Panc1 (cell line): ENCODE results near the gene HDAC6. TPM values are rescaled to one million over a fixed set of nuclear protein-coding genes. Genes with fewer than 3 reads are reported as not detected.

Experiments
- ATAC-seq: fragments of 200-7000 bp; cut with Tn5 transposase; 2 replicates; pipeline ENCODE4 v1.9.1; 2020; ENCODE audit warnings: mild to moderate bottlenecking, moderate library complexity
- BruUV-seq: library from RNA; stranded (reverse); fragments of 400-500 nt; replicated peaks from 2 replicates; lab custom pipeline; 2021; lab: Mats Ljungman, UMichigan
- CTCF ChIA-PET: fragments of 300-600 bp; sonication (Branson Sonifier 250); formaldehyde crosslinking; loops from one replicate; lab custom pipeline; 2022; ENCODE audit warnings: antibody characterized with exemption; lab: Charles Lee
- POLR2A ChIA-PET: fragments of 300-600 bp; sonication (Branson Sonifier 250); formaldehyde crosslinking; loops from one replicate; lab custom pipeline; 2022; ENCODE audit warnings: antibody characterized with exemption; lab: Charles Lee
- DNase-seq: peaks from one replicate; pipeline ENCODE4 v3.0.0-alpha.2; 2010; ENCODE audit warnings: low read depth, low spot score
- H3K27ac ChIP-seq: 2 replicates; pipeline ENCODE4 v1.5.1; 2011; ENCODE audit warnings: mild to moderate bottlenecking, low read length, inconsistent platforms
- H3K27me3 ChIP-seq: fragments of 200-500 bp; sonication (Bioruptor generic); 2 replicates; pipeline ENCODE4 v1.6.0; 2014; ENCODE audit warnings: low read length, inconsistent platforms; ENCODE audit not compliant: control insufficient read depth, insufficient read depth
- H3K36me3 ChIP-seq: fragments of 200-500 bp; sonication (Bioruptor generic); 2 replicates; pipeline ENCODE4 v1.5.1; 2014; ENCODE audit warnings: inconsistent platforms, mild to moderate bottlenecking, low read length, moderate library complexity; ENCODE audit not compliant: control insufficient read depth, insufficient read depth
- H3K4me1 ChIP-seq: 2 replicates; pipeline ENCODE4 v1.5.1; 2011; ENCODE audit warnings: inconsistent platforms, mild to moderate bottlenecking, low read length, moderate library complexity; ENCODE audit not compliant: control insufficient read depth, insufficient read depth
- H3K4me3 ChIP-seq, 2 experiments: 2 replicates each; pipeline ENCODE4 v1.5.1; 2011 to 2012; ENCODE audit warnings: low read depth in 2 of 2, low read length in 2 of 2, mild to moderate bottlenecking in 2 of 2, inconsistent platforms in 1 of 2, moderate library complexity in 1 of 2
- H3K9me3 ChIP-seq: fragments of 200-500 bp; sonication (Bioruptor generic); 2 replicates; pipeline ENCODE4 v1.5.1; 2014; ENCODE audit warnings: low read depth, mild to moderate bottlenecking, inconsistent platforms, low read length, moderate library complexity; ENCODE audit not compliant: control insufficient read depth, insufficient read depth
- CTCF ChIP-seq: fragments of 450-650 bp; IDR thresholded peaks from 2 replicates; pipeline ENCODE4 v1.5.1; 2017; ENCODE audit warnings: mild to moderate bottlenecking
- POLR2AphosphoS5 ChIP-seq: IDR thresholded peaks from 2 replicates; pipeline ENCODE4 v1.6.1; 2012; ENCODE audit warnings: mild to moderate bottlenecking, low read depth, low read length, moderate library complexity
- REST ChIP-seq, 2 experiments: IDR thresholded peaks; 2 replicates each; pipeline ENCODE4 v1.6.1; 2011 to 2012; ENCODE audit warnings: low read depth in 2 of 2, control low read depth in 1 of 2, low read length in 1 of 2, mild to moderate bottlenecking in 1 of 2, moderate library complexity in 1 of 2; ENCODE audit not compliant: insufficient read depth in 1 of 2
- SIN3A ChIP-seq: IDR thresholded peaks from 2 replicates; pipeline ENCODE4 v1.6.1; 2012; ENCODE audit warnings: low read depth, mild to moderate bottlenecking, low read length, moderate library complexity, borderline replicate concordance; ENCODE audit not compliant: insufficient read depth
- TCF7L2 ChIP-seq: IDR thresholded peaks from 2 replicates; pipeline ENCODE4 v1.6.1; 2011; ENCODE audit warnings: mild to moderate bottlenecking, low read depth, low read length, inconsistent platforms
- in situ Hi-C: cut with HindIII; loops from 2 replicates; pipeline ENCODE4 v1.10.0; 2016; ENCODE audit warnings: low sequenced_read_pairs, low pct_unique_long_range_greater_than_20kb
- intact Hi-C: fragments of 100-400 bp; cut with micrococcal nuclease; formaldehyde crosslinking; loops from one replicate; pipeline ENCODE4 v1.10.0; 2022; ENCODE audit not compliant: unreplicated experiment
- total RNA-seq: library from RNA; stranded (reverse); gene quantifications from one replicate; pipeline ENCODE4 v1.2.1, GENCODE V29; 2021; ENCODE audit not compliant: unreplicated experiment

Gene HDAC6
- total RNA-seq, 1 experiment from 2014 or later: 97.1 TPM

GRCh38 chrX:48831136-48831908 is 29.5 kb downstream of the HDAC6 start:
- POLR2A ChIA-PET: no interaction called here

GRCh38 chrX:48831909-48832291 is 30.0 kb downstream of the HDAC6 start:
- Histone ChIP-seq H3K9me3 (no peaks in the 10 kb centered on the region), H3K4me3 (no peak overlapping the region), H3K27me3 (no peaks in the 10 kb centered on the region), H3K36me3 (no peaks in the 10 kb centered on the region), H3K4me1 (no peaks in the 10 kb centered on the region), H3K27ac (no peak overlapping the region)
- ATAC-seq (no peak), DNase-seq (no peak)
- POLR2A ChIA-PET: no interaction called here
- no peak for TF ChIP-seq SIN3A
- TF ChIP-seq TCF7L2: no peak
- no peak for TF ChIP-seq REST (IDR thresholded peaks at IDR 0.05; ENCODE audit: insufficient read depth in 1 of 2, low read depth in 2 of 2, low read length in 1 of 2)
- no peak for TF ChIP-seq CTCF
- no peak for TF ChIP-seq POLR2AphosphoS5
- no TSS peak for BruUV-seq
- CTCF ChIA-PET: no interaction called here
- in situ Hi-C loops: no loop called here
- intact Hi-C loops: no loop called here

More at GRCh38 chrX:48831136-48831908, 29.5 kb downstream of the HDAC6 start:
- no peaks in the 10 kb centered on the region for H3K27me3 ChIP-seq
- no peaks in the 10 kb centered on the region for H3K4me1 ChIP-seq
- in situ Hi-C loops (no loop called here), intact Hi-C loops (no loop called here)
- H3K4me3 ChIP-seq: no peak overlapping the region
- no peaks in the 10 kb centered on the region for H3K9me3 ChIP-seq
- DNase-seq (no peak), ATAC-seq (no peak)
- CTCF ChIA-PET: no interaction called here
- TF ChIP-seq SIN3A (no peak), REST (IDR thresholded peaks at IDR 0.05; ENCODE audit: insufficient read depth in 1 of 2, low read depth in 2 of 2, low read length in 1 of 2) (no peak), TCF7L2 (no peak), POLR2AphosphoS5 (no peak), CTCF (no peak)
- no peak overlapping the region for H3K27ac ChIP-seq
- BruUV-seq: no TSS peak
- no peaks in the 10 kb centered on the region for H3K36me3 ChIP-seq
